ENCODE measurements around the gene WBP1L.

DNA sequence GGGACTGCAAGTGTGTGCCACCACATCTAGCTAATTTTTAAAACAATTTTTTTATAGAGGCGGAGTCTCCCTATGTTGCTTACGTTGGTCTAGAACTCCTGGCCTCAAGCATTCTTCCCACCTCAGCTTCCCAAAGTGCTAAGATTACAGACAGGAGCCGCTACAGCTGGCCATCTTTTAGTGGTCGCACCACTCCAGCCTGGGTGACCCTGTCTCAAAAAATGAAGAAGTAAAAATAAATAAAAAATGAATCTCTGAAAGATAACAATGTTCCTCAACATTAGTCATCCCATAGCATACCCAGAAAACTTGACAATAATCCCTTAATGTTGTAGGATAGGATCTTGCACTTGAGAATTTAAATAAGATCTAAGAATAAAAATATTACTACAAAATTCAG, 18.2 kb downstream of the WBP1L start:
- no peak for TF ChIP-seq ZNF274 (IDR thresholded peaks at IDR 0.05; ENCODE audit: low read depth, low read length)
- no peak for TF ChIP-seq YY1 (IDR thresholded peaks at IDR 0.05; ENCODE audit: insufficient read depth, insufficient read length)
- no peak for TF ChIP-seq SUZ12 (IDR thresholded peaks at IDR 0.05; ENCODE audit: extremely low read depth, insufficient read depth, insufficient read length)

Measured in NT2/D1 (cell line).